ENCODE data around the gene KLHL24. TPM values are rescaled to one million over a fixed set of nuclear protein-coding genes. Genes with fewer than 3 reads are reported as not detected.
"Not testable (repeated sequence)": the region's sequence is repeated elsewhere in the genome, so short reads cannot be mapped to it uniquely, and the experiment has no call there.

Gene KLHL24
- total RNA-seq, 4 donors from 2014 or later: 57.2 to 85.1 (median 66.7) TPM

DNA sequence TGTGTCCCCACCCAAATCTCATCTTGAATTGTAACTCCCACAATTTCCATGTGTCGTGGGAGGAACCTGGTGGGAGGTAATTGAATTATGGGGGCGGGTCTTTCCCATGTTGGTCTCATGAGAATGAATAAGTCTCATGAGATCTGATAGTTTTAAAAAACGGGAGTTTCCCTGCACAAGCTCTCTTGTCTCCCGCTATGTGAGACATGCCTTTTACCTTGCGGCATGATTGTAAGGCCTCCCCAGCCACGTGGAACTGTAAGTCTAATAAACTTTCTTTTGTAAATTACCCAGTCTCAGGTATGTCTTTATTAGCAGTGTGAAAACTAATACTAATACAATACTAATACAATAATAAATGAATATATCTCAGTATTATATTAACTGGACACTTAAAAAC is 52.3 kb downstream of the KLHL24 start:
- H3K36me3 ChIP-seq: no peaks in the 10 kb centered on the region

DNA sequence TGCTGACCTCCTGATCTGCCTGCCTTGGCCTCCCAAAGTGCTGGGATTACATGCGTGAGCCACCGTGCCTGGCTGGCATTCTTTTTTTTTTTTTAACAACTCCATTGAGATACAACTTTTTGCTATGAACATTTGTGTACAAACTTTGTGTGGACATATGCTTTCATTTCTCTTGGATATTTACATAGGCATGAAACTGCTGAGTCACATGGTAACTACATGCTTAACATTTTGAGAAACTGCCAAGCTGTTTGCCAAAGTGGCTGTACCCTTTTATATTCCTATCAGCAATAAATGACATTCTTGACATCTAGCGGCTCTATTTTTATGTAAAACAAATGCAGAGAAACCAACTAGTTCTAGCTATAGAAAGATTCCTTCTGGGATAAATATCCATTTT is 53.5 kb downstream of the KLHL24 start:
- H3K9me3 ChIP-seq: no peaks in the 10 kb centered on the region
- no peak overlapping the region for H3K4me3 ChIP-seq
- H3K27me3 ChIP-seq: no peaks in the 10 kb centered on the region
- no peaks in the 10 kb centered on the region for H3K4me1 ChIP-seq
- DNase-seq: no peak
- TF ChIP-seq POLR2A (IDR thresholded peaks at IDR 0.05): no peak
- TF ChIP-seq, protein P1, sequence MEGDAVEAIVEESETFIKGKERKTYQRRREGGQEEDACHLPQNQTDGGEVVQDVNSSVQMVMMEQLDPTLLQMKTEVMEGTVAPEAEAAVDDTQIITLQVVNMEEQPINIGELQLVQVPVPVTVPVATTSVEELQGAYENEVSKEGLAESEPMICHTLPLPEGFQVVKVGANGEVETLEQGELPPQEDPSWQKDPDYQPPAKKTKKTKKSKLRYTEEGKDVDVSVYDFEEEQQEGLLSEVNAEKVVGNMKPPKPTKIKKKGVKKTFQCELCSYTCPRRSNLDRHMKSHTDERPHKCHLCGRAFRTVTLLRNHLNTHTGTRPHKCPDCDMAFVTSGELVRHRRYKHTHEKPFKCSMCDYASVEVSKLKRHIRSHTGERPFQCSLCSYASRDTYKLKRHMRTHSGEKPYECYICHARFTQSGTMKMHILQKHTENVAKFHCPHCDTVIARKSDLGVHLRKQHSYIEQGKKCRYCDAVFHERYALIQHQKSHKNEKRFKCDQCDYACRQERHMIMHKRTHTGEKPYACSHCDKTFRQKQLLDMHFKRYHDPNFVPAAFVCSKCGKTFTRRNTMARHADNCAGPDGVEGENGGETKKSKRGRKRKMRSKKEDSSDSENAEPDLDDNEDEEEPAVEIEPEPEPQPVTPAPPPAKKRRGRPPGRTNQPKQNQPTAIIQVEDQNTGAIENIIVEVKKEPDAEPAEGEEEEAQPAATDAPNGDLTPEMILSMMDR (IDR thresholded peaks at IDR 0.05): no peak
- H3K27ac ChIP-seq: no peak overlapping the region
- no peaks in the 10 kb centered on the region for H3K36me3 ChIP-seq

More for the DNA sequence above, 52.3 kb downstream of the KLHL24 start:
- H3K4me1 ChIP-seq: no peaks in the 10 kb centered on the region
- TF ChIP-seq, protein P1 (IDR thresholded peaks at IDR 0.05): no peak
- no peak for TF ChIP-seq POLR2A (IDR thresholded peaks at IDR 0.05)
- no peak overlapping the region for H3K4me3 ChIP-seq
- no peak for DNase-seq
- H3K27ac ChIP-seq: no peak overlapping the region
- H3K9me3 ChIP-seq: no peaks in the 10 kb centered on the region
- H3K27me3 ChIP-seq: no peaks in the 10 kb centered on the region

DNA sequence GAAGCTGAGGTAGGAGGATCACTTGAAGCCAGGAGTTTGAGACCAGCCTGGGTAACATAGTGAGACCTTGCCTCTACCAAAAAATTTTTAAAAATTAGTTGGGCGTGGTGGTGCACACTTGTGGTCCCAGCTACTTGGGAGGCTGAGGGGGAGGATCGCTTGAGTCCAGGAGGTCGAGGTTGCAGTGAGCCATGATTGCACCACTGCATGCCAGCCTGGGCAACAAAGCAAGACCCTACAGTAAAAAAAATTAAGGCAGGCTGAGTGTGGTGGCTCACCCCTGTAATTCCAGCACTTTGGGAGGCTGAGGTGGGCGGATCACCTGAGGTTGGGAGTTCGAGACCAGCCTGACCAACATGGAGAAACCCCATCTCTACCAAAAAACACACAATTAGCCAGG is 54.2 kb downstream of the KLHL24 start:
- H3K27ac ChIP-seq, H3K27me3 ChIP-seq, H3K4me1 ChIP-seq, H3K9me3 ChIP-seq, H3K4me3 ChIP-seq, H3K36me3 ChIP-seq, DNase-seq: not testable (repeated sequence)

DNA sequence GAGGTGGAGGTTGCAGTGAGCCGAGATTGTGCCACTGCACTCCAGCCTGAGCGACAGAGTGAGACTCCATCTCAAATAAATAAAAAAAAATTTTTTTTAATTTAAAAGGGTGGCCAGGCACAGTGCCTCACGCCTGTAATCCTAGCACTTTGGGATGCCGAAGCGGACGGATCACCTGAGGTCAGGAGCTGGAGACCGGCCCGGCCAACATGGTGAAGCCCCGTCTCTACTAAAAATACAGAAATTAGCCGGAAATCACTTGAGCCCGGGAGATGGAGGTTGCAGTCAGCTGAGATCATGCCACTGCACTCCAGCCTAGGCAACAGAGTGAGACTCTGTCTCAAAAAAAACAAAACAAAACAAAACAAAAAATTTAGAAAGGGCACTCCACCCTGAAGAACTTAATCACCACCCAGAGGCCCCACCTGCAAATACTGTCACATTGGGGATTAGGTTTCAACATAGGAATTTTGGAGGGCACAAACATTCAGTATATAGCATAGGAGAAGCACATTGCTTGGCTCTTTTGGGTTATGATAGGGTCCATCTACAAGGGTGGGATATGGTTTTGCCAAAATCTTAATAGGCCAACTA is 55.1 kb downstream of the KLHL24 start:
- TF ChIP-seq POLR2A (IDR thresholded peaks at IDR 0.05): no peak
- TF ChIP-seq, protein P1 (IDR thresholded peaks at IDR 0.05): no peak
- Histone ChIP-seq H3K27ac (no peak overlapping the region), H3K4me3 (no peak overlapping the region), H3K9me3 (no peaks in the 10 kb centered on the region), H3K36me3 (no peaks in the 10 kb centered on the region), H3K27me3 (no peaks in the 10 kb centered on the region), H3K4me1 (no peaks in the 10 kb centered on the region)
- DNase-seq: no peak

DNA sequence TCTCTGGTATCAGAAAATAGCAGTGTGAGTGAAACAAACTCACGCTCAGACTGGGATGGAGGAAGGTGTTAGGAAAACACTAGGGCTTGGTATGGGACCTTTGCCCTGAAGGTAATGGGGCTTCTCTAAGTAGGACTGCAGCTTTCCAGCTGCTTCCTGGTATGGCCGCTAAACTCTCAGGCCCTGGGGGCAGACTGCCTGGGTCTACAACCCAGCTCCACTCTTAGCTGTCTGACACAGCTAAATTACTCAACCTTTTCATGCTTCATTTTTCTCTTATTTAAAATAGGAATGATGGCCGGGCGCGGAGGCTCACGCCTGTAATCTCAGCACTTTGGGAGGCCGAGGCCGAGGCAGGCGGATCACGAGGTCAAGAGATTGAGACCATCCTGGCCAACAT is 57.0 kb downstream of the KLHL24 start:
- Histone ChIP-seq H3K9me3 (no peaks in the 10 kb centered on the region), H3K27ac (no peak overlapping the region), H3K4me3 (no peak overlapping the region), H3K4me1 (peaks cover 0 to 4% (median 0%) of the 10 kb centered on the region in 4 donors), H3K27me3 (no peaks in the 10 kb centered on the region), H3K36me3 (no peaks in the 10 kb centered on the region)
- DNase-seq: no peak
- TF ChIP-seq, protein P1 (IDR thresholded peaks at IDR 0.05): no peak
- no peak for TF ChIP-seq POLR2A (IDR thresholded peaks at IDR 0.05)

DNA sequence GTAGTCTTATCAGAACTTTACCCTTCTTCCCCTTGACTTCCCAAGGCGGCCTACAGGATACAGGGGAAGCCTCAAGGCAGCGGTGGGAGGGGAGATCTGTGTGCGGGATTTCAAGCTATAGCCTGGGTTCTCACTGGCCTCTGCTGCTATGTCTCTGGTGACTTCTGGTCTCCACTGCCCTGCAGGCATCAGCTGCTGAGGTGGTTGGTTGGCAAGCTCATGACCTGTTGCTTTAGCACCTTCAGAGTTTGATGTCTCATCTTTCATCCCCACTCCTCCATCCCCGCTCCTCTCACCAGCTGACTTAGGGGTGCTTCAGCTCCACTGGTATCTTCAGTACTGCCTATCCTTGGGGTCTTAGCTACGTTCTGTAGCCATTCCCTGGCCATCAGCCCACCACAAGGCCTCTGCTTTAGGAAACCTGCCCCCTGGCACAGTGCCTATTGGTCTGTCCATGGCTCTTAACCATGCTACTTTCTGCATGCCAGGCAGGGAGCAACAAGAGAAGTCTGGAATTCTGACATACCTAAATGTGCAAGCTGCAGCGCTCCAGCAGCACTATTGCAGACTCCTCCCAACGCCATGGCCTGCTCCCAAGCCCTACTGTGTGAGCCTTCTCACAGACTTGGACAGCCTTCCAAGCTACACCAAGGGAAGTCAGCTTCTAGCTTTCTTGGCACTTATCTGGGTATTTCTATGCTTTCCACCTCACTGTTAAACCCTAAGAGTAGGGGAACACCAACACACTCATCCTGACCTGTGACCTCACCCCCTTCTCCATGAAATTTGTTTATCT is 60.3 kb downstream of the KLHL24 start:
- no peak overlapping the region for H3K4me3 ChIP-seq
- H3K4me1 ChIP-seq: peaks cover 0 to 14% (median 2%) of the 10 kb centered on the region in 4 donors
- DNase-seq: no peak
- H3K27me3 ChIP-seq: no peaks in the 10 kb centered on the region
- H3K36me3 ChIP-seq: no peaks in the 10 kb centered on the region
- H3K9me3 ChIP-seq: no peaks in the 10 kb centered on the region
- H3K27ac ChIP-seq: no peak overlapping the region
- TF ChIP-seq, protein P1 (IDR thresholded peaks at IDR 0.05): no peak
- TF ChIP-seq POLR2A (IDR thresholded peaks at IDR 0.05): no peak
